HG02759 (cell line): ENCODE data around the gene ZDHHC21.
A peak's percentile ranks its signal among the peaks of the same experiment; 100 is the strongest.

Experiments
- ATAC-seq: cut with Tn5 transposase; IDR thresholded peaks from one replicate; pipeline ENCODE4 v1.9.1; 2021; ENCODE audit warnings: mild to moderate bottlenecking, moderate library complexity; ENCODE audit not compliant: unreplicated experiment

The ZDHHC21 gene

DNA sequence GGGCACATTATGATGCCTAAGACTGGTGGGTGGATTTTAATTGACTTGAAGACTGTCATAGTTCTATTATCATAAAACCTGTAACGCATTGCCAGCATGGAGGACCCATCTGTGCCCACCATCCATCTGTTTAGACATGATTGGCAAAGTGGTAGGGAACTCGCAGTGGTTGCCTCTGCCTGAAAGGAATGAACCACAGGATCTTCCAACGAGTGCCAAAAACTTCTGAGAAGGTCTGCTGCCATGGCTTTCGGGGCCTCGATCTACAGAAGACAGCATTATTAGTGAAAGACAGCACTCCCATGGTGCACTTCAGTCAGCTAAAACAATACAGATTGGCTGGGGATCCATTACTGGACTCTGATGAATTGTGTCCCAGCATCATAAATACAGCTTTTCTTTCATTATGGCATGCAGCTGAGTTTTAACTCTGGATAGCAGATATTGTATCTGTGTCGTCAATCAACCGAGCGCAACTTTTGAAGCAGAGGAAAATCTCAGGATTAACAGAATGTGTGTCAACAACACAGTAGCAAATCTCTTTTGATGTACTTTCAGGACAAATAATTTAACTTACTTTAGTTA is 74.3 kb downstream of the ZDHHC21 start:
- no peak for ATAC-seq

DNA sequence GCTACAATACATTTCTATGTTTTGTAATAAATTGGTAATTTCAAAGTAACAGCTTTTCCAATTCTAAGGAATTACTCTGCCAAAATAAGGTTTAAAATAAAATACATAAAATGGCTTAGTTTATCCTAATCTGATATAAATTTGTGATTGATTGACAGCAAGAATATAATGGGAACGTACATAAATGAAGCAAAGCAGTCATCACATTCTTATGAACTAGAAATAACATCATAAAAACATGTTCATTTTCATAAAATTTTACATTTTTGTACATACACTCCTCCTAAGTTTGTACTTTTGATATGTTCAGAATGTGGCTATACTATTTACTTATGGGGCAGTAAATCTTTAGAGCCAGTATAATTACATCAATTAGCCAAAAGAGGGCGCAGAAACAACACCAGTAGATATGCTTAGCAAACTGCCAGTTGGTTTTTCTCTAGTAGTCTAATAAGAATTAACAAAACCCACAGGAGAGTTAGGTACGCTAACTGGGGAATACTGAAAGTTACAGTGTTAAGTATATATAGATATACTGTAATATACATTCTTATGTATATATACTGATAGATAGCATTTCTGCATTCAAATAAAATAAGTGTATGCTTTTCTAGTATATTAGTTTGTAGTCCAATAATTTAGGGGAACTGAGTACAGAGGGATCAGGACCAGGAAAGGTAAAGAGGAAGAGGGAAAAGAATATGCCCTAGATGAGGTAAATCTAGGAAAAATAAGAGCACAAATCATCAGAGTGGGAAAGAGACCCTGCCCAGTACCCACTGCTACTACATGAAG is 76.8 kb downstream of the ZDHHC21 start:
- ATAC-seq: peak; percentile 89

GRCh38 chr9:14608540-14608939 is 84.7 kb downstream of the ZDHHC21 start:
- ATAC-seq: no peak

DNA sequence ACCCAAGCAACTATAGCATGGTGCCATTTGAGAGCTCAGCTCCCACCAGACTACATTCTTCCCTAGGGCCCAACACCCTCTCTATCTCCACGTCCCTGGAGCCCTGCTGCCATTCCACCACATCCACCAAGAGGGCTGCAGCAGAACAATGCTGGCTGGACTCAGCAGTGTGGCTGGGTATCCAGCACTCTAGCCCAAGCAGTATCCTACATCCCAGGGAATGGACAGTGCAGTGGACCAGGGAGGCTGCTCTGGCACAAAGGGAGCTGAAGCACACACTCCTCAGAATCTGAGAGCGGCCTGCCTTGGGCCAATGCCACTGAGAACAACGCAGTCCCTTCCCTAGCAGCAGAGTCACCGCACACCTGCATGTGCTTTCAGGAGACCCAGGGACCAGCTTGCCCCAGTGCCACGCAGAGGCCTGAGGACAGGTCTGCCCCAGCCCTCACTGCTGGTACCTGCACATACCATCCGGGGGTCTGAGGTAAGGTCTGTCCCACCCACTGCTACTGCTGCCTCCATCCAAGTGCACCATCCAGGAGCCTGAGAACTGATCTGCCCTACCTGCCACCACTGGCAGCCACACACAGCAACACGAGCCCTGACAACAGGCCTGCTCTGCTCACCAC is 95.9 kb downstream of the ZDHHC21 start:
- ATAC-seq: no peak

GRCh38 chr9:14593406-14593805 is 99.8 kb downstream of the ZDHHC21 start:
- no peak for ATAC-seq

DNA sequence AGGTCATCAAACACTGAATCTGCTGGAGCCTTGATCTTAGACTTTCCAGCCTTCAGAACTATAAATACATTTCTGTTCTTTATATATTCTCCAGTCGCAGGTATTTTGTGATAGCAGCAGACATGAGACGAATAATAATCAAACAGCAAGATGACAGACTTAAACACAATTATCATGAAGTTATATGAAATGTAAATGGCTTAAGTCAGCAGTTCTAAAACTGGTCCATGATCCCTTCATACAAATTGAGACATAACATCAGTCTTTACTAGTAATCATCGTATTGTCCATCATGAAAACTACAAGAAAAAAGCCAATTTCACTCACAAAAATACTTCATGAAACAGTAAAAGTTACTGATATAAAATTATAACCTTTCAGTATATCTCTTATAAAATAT is 101.8 kb downstream of the ZDHHC21 start:
- no peak for ATAC-seq

DNA sequence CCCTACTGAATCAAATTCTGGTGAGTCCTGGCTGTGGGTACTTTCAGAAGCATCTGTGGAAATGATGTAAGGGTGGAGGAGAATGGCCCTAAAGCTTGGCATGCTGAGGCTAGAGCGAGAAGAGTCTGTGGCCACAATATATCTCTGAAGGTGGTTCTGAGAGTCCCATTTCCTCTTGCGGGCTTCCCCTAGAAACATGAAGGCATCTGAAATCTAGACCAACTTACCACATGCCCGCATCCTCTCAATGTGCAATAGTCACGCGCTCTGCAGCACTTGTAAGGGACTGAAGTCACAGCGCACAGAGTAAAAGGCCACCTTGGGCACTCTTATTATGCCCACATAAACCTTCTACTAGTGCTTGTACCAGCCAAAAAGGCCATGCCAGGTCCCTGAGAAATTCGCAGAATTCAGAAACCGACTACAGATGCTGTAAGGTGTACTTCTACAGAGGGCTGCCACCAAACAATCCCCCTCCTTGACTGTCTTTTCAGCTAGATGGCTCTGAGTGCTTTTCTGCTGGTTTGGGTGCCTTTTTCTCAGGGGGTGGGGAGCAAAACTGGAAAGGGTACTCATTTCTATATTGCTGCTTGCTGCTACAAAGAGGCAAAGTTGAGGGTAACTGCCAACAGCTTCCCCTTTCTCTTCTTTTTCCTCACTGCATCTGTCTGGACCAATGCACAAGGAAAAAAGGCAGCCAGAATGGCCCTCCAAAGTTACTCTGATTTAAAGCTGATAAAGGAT is 107.3 kb downstream of the ZDHHC21 start:
- peak; percentile 98 for ATAC-seq

- no peak for ATAC-seq
These were observed 108.7 kb downstream of the ZDHHC21 start for GRCh38 chr9:14584571-14584970.

- no peak for ATAC-seq
These were observed 115.2 kb downstream of the ZDHHC21 start for GRCh38 chr9:14578030-14578429.

GRCh38 chr9:14574173-14574572 is 119.1 kb downstream of the ZDHHC21 start:
- no peak for ATAC-seq

DNA sequence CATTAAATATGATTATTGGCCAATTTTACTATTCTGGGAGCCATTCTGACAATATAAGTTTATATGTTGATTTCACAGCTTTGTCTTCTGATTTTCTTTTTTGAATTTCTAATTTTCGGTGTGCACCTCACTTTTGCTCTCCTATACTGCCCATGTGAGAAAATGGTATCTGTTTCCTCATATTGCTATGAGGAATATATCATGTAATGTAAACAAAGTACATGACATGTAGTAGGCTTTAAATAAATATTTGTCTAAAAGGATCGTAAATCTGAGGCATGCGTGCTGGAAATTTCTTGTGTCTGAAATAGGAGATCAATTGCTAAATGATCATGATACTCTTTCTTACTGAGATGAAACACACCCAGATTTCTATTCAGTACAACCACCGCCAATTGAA is 119.9 kb downstream of the ZDHHC21 start:
- no peak for ATAC-seq

DNA sequence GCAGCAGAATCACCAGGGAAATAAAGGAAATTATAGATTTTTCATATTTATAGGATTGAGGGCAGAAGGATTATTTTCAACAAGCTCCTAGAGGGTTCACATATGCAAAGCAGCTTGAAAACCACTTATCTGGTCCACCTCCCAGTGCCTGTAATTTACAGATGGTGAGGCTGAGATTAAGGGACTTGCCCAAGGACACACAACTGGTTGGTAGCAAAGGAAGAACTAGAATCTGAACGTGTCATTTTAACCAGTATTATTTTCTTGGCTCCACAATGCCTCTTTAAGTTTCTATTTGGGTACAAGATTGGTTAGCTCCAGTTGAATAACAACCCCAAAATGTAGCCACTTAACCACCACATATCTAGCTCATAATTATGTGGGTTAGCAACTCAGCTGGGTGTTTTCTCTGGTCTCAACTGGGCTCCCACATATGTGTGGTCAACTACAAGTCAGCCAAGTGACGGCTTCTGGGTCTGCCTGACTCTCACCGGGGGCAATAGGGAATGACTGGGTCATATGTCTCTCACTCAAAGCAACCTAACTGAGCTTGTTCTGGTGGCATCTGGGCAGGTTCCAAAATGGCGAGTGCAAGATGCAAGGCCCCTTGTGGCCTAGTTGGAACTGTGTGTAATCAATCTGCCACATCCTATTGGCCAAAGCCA is 127.7 kb downstream of the ZDHHC21 start:
- no peak for ATAC-seq

DNA sequence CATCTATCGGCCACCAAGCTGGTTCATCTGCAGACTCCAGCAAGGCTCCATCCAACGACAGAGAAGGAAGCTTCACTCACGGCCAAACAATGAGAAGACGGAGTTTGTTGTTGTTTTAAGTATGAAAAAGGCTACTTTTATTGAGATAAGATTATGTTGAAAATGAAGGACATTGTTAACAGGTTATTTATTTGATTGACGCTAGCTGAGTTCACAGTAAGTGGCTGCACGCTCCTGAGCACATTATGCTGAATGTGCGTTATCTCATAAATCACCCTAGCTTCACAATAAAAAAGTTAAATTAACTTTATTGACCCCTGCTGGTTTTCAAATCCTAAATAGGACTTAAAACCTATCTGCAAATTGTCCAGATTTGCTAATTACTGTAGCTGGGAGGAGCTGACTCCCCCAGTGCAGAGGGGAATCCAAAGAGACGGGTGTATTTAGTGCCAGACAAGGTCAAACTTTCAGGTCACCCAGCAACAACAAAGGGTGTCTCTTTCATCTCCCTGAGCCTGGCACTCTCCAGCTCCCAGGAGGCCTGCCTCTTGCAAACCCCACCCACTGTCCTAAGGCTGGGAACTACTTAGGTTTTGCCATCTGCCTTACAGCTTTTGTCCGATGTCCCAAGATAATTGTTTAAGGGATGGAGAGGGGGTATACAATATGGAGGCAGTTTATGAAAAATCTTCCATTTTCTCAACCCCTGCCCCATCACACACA is 129.2 kb downstream of the ZDHHC21 start:
- ATAC-seq: no peak

- ATAC-seq: no peak
These were observed 131.3 kb downstream of the ZDHHC21 start for GRCh38 chr9:14561929-14562405.
